H1 (cell line): ENCODE results near the gene PCNA. TPM values are rescaled to one million over a fixed set of nuclear protein-coding genes. Genes with fewer than 3 reads are reported as not detected.

Source experiments
- CTCF ChIA-PET: fragments of 300-600 bp; sonication (Branson Sonifier 250); formaldehyde crosslinking; loops from one replicate; lab custom pipeline; 2021; ENCODE audit not compliant: partially characterized antibody; lab: Charles Lee
- POLR2A ChIA-PET: fragments of 300-600 bp; sonication (Branson Sonifier 250); formaldehyde crosslinking; loops from one replicate; lab custom pipeline; 2021; ENCODE audit warnings: inconsistent platforms; ENCODE audit not compliant: partially characterized antibody; lab: Charles Lee
- DNase-seq, 2 experiments: peaks; one replicate each; pipeline versions ENCODE4 v3.0.0 to v3.0.0-alpha.2; 2010 to 2022; ENCODE audit warnings: low spot score in 2 of 2, low read depth in 1 of 2, mixed read lengths in 1 of 2
- FAIRE-seq: peaks from 2 replicates; lab custom pipeline; 2011; peaks lifted over from hg19 to GRCh38; lab: Jason Lieb, UNC
- H2AFZ ChIP-seq: 2 replicates; pipeline ENCODE4 v1.8.1; 2012; ENCODE audit warnings: low read length, inconsistent platforms
- H2AK5ac ChIP-seq: 2 replicates; pipeline ENCODE4 v1.6.1; 2013; ENCODE audit warnings: low read depth, low read length
- H2BK120ac ChIP-seq: replicated peaks from 2 replicates; pipeline ENCODE3; 2013; ENCODE audit warnings: low read depth, low read length, inconsistent platforms
- H2BK12ac ChIP-seq: 2 replicates; pipeline ENCODE4 v1.6.1; 2013; ENCODE audit warnings: low read depth, low read length
- H2BK15ac ChIP-seq: 2 replicates; pipeline ENCODE4 v1.6.1; 2013; ENCODE audit warnings: low read length
- H2BK20ac ChIP-seq: 2 replicates; pipeline ENCODE4 v1.6.1; 2013; ENCODE audit warnings: low read length
- H2BK5ac ChIP-seq: 2 replicates; pipeline ENCODE4 v1.6.1; 2013; ENCODE audit warnings: low read depth, low read length
- H3K14ac ChIP-seq: 2 replicates; pipeline ENCODE4 v1.6.1; 2013; ENCODE audit warnings: inconsistent platforms; ENCODE audit not compliant: insufficient read length
- H3K18ac ChIP-seq: 2 replicates; pipeline ENCODE4 v1.6.1; 2013; ENCODE audit warnings: low read length; ENCODE audit errors: extremely low read depth
- H3K23ac ChIP-seq: 2 replicates; pipeline ENCODE4 v1.6.1; 2013; ENCODE audit warnings: inconsistent platforms; ENCODE audit not compliant: insufficient read length
- H3K23me2 ChIP-seq: 2 replicates; pipeline ENCODE4 v1.6.1; 2013; ENCODE audit warnings: low read depth, low read length
- H3K27ac ChIP-seq: 2 replicates; pipeline ENCODE4 v1.6.1; 2011; ENCODE audit warnings: low read depth, low read length, inconsistent platforms
- H3K27me3 ChIP-seq, 4 experiments: replicated peaks in 1 of 4; 1 replicate in 1 of 4; 2 replicates in 3 of 4; pipeline versions ENCODE4 v1.6.1 to v1.8.1; 2011 to 2013; ENCODE audit warnings: low read length in 3 of 4, mild to moderate bottlenecking in 3 of 4, inconsistent platforms in 2 of 4, mixed read lengths in 2 of 4, moderate library complexity in 1 of 4; ENCODE audit not compliant: control insufficient read depth in 3 of 4, insufficient read depth in 3 of 4; ENCODE audit errors: extremely low read depth in 1 of 4
- H3K36me3 ChIP-seq, 4 experiments: 2 replicates each; pipeline versions ENCODE4 v1.6.1 to v1.8.1; 2011 to 2013; ENCODE audit warnings: mild to moderate bottlenecking in 4 of 4, low read length in 3 of 4, moderate library complexity in 2 of 4, control low read depth in 1 of 4, inconsistent platforms in 1 of 4; ENCODE audit not compliant: insufficient read depth in 4 of 4, control insufficient read depth in 2 of 4
- H3K4ac ChIP-seq: replicated peaks from 2 replicates; pipeline ENCODE3; 2013; ENCODE audit warnings: low read length, low read depth, mixed read lengths, inconsistent platforms; ENCODE audit not compliant: insufficient read length
- H3K4me1 ChIP-seq, 4 experiments: replicated peaks in 1 of 4; 1 replicate in 1 of 4; 2 replicates in 3 of 4; pipeline versions ENCODE4 v1.6.1 to v1.8.1; 2011 to 2013; ENCODE audit warnings: low read length in 3 of 4, inconsistent platforms in 2 of 4, mixed read lengths in 1 of 4; ENCODE audit not compliant: insufficient read depth in 4 of 4, control insufficient read depth in 3 of 4
- H3K4me2 ChIP-seq, 2 experiments: 2 replicates each; pipeline versions ENCODE4 v1.6.1 to v1.8.1; 2011 to 2013; ENCODE audit warnings: low read depth in 2 of 2, low read length in 2 of 2, control low read depth in 1 of 2, inconsistent platforms in 1 of 2, mild to moderate bottlenecking in 1 of 2; ENCODE audit not compliant: insufficient read depth in 1 of 2
- H3K4me3 ChIP-seq, 4 experiments: fragments of 200-600, 300-600 bp in 1 of 4; sonication (generic), shearing (Covaris generic), sonication (Bioruptor Twin) in 1 of 4; 2 replicates each; pipeline versions ENCODE4 v1.5.1 to v1.8.1; 2011 to 2016; ENCODE audit warnings: low read length in 4 of 4, low read depth in 3 of 4, control low read depth in 2 of 4, inconsistent platforms in 2 of 4, mild to moderate bottlenecking in 2 of 4, mixed read lengths in 1 of 4, moderate library complexity in 1 of 4; ENCODE audit not compliant: insufficient read depth in 2 of 4; ENCODE audit errors: extremely low read depth in 1 of 4
- H3K56ac ChIP-seq: replicated peaks from 2 replicates; pipeline ENCODE3; 2013; ENCODE audit warnings: low read depth, mild to moderate bottlenecking, mixed read lengths, low read length, inconsistent platforms; ENCODE audit not compliant: insufficient read length
- H3K79me1 ChIP-seq: 2 replicates; pipeline ENCODE4 v1.6.1; 2013; ENCODE audit warnings: low read depth, low read length, control low read depth
- H3K79me2 ChIP-seq, 2 experiments: 2 replicates each; pipeline versions ENCODE4 v1.6.1 to v1.8.1; 2012 to 2013; ENCODE audit warnings: low read length in 2 of 2, mild to moderate bottlenecking in 2 of 2, inconsistent platforms in 1 of 2; ENCODE audit not compliant: insufficient read depth in 2 of 2, control insufficient read depth in 1 of 2
- H3K9ac ChIP-seq, 4 experiments: replicated peaks in 1 of 4; 1 replicate in 1 of 4; 2 replicates in 3 of 4; pipeline versions ENCODE4 v1.6.1 to v1.8.1; 2011 to 2013; ENCODE audit warnings: low read depth in 3 of 4, low read length in 3 of 4, control low read depth in 2 of 4, mild to moderate bottlenecking in 2 of 4, moderate library complexity in 2 of 4, inconsistent platforms in 1 of 4; ENCODE audit errors: extremely low read depth in 1 of 4
- H3K9me3 ChIP-seq, 2 experiments: 2 replicates each; pipeline versions ENCODE4 v1.6.1 to v1.8.1; 2012 to 2013; ENCODE audit warnings: mild to moderate bottlenecking in 2 of 2, moderate library complexity in 2 of 2, control low read depth in 1 of 2, inconsistent platforms in 1 of 2, low read depth in 1 of 2, low read length in 1 of 2, mixed read lengths in 1 of 2; ENCODE audit not compliant: insufficient read depth in 2 of 2
- H4K20me1 ChIP-seq, 2 experiments: replicated peaks in 1 of 2; 2 replicates each; pipeline versions ENCODE3 to v1.8.1; 2011 to 2013; ENCODE audit warnings: inconsistent platforms in 2 of 2, low read length in 2 of 2, mild to moderate bottlenecking in 1 of 2; ENCODE audit not compliant: insufficient read depth in 2 of 2, control insufficient read depth in 1 of 2
- H4K5ac ChIP-seq: 2 replicates; pipeline ENCODE4 v1.6.1; 2013; ENCODE audit warnings: low read length, low read depth, mixed read lengths, inconsistent platforms; ENCODE audit not compliant: insufficient read length
- H4K8ac ChIP-seq: 2 replicates; pipeline ENCODE4 v1.8.0; 2013; ENCODE audit warnings: mild to moderate bottlenecking, moderate library complexity, low read length, inconsistent platforms; ENCODE audit not compliant: insufficient read depth; ENCODE audit errors: extremely low read depth
- H4K91ac ChIP-seq: replicated peaks from 2 replicates; pipeline ENCODE3; 2013; ENCODE audit warnings: low read length, mixed read lengths, inconsistent platforms; ENCODE audit not compliant: insufficient read length
- JUN ChIP-seq: IDR thresholded peaks from 2 replicates; pipeline ENCODE4 v1.6.1; 2011; ENCODE audit warnings: low read depth, mild to moderate bottlenecking, improper control_type of control experiment, low read length
- MAX ChIP-seq: IDR thresholded peaks from 2 replicates; pipeline ENCODE4 v1.6.1; 2012; ENCODE audit warnings: inconsistent platforms
- USF2 ChIP-seq: IDR thresholded peaks from 2 replicates; pipeline ENCODE4 v1.6.1; 2011; ENCODE audit warnings: low read length, improper control_type of control experiment
- WGBS, 2 experiments: shearing (Covaris generic) in 1 of 2; methylation state at CpG; one replicate each; pipeline versions ENCODE4 v1.1.6 to v1.1.7; 2013 to 2015; ENCODE audit warnings: low lambda C conversion rate in 2 of 2, mixed read lengths in 2 of 2, inconsistent platforms in 1 of 2, low coverage in 1 of 2, missing lambda C conversion rate in 1 of 2; ENCODE audit not compliant: insufficient replicate concordance in 2 of 2, insufficient coverage in 1 of 2, insufficient read length in 1 of 2; ENCODE audit errors: extremely low coverage in 1 of 2, missing lambda C conversion rate in 1 of 2; 5-methylcytosine and 5-hydroxymethylcytosine counted together
- polyA plus RNA-seq, 7 experiments: library from polyadenylated mRNA; depleted of rRNA in 3 of 7; stranded (reverse) in 5 of 7; unstranded in 2 of 7; fragments of >200 nt in 5 of 7; fragments of 200-250 nt in 2 of 7; gene quantifications; 1 replicate in 5 of 7; 2 replicates in 1 of 7; 4 replicates in 1 of 7; pipeline versions ENCODE4 v1.2.1 to v1.2.3, GENCODE V29; 2011 to 2013; ENCODE audit warnings: missing spikeins in 2 of 7, mixed read lengths in 2 of 7
- total RNA-seq: library from RNA; stranded (reverse); fragmentation: NEBNext Ultra II Directional; extraction: Animal tissue kit (Norgen Biotek cat#: 25700); gene quantifications from 2 replicates; pipeline ENCODE4 v1.2.1, GENCODE V29; 2021

PCNA gene
- total and polyA plus RNA-seq, 2 of the 8 experiments (the other 6 are each of a cell fraction or from before 2014, with no cell fraction given), result 290 to 737 TPM

- Histone ChIP-seq H3K9me3 (no peaks in the 10 kb centered on the region), H3K4me2 (no peak overlapping the region), H3K79me2 (no peaks in the 10 kb centered on the region), H3K27me3 (no peaks in the 10 kb centered on the region), H3K4me3 (no peak overlapping the region), H4K91ac (no peak overlapping the region), H2AFZ (0 out of 2 replicates have a peak overlapping the region, but pooled peaks have one; percentile 23), H2BK15ac (no peak overlapping the region), H2BK120ac (no peak overlapping the region), H3K23ac (no peak overlapping the region), H2BK12ac (peak overlapping the region; percentile 18; the same call in 1 of the 2 replicates), H3K79me1 (no peaks in the 10 kb centered on the region), H3K4me1 (peaks cover 0 to 4% (median 2%) of the 10 kb centered on the region in 4 experiments; a peak in 4 of 7 replicates), H3K18ac (no peak overlapping the region), H3K56ac (no peak overlapping the region), H3K9ac (no peak overlapping the region), H2BK20ac (peak overlapping the region; percentile 52; the same call in 1 of the 2 replicates), H3K14ac (no peak overlapping the region), H4K8ac (no peak overlapping the region), H3K27ac (no peak overlapping the region), H4K5ac (no peak overlapping the region), H2BK5ac (no peak overlapping the region), H3K23me2 (no peaks in the 10 kb centered on the region), H4K20me1 (no peaks in the 10 kb centered on the region), H3K4ac (no peak overlapping the region), H3K36me3 (no peaks in the 10 kb centered on the region), H2AK5ac (no peak overlapping the region)
- no peak for FAIRE-seq
- TF ChIP-seq JUN (no peak), USF2 (0 out of 2 replicates have a peak, but pooled peaks have one; percentile 26), MAX (peak; percentile 55)
- ChIA-PET POLR2A (interaction anchor here (1.7 kb wide), 1 partner anchor 46 kb away, joined by 5 read pairs; the partner anchor contains the start of gene PCNA), CTCF (interaction anchor here (0.7 to 3.7 kb wide), 6 partner anchors 9 to 243 kb away, joined by 3 to 11 read pairs (median 5); partner anchors contain the start of gene PROKR2)
- 77% methylated on average over 4 of the region's 4 CpGs; no CpG with 5 or more reads in 1 of the 2 experiments for WGBS, 2 experiments
- DNase-seq, result peak in 1 of 2 experiments; percentile 51
Measured at GRCh38 chr20:5073660-5074231, 46.0 kb downstream of the PCNA start.
